HG02884 (cell line): Measurements from ENCODE around the gene UBE2R2.
"Not testable (repeated sequence)": the region's sequence is repeated elsewhere in the genome, so short reads cannot be mapped to it uniquely, and the experiment has no call there.

Experiments used
- ATAC-seq: cut with Tn5 transposase; IDR thresholded peaks from one replicate; pipeline ENCODE4 v1.9.1; 2021; ENCODE audit warnings: mild to moderate bottlenecking, moderate library complexity; ENCODE audit not compliant: unreplicated experiment

UBE2R2 gene

GRCh38 chr9:33798545-33798944 lies 18.4 kb upstream of the UBE2R2 start:
- ATAC-seq = no peak

- ATAC-seq = no peak
Measured at GRCh38 chr9:33799928-33800704, 16.8 kb upstream of the UBE2R2 start.

GRCh38 chr9:33800886-33801285 lies 16.1 kb upstream of the UBE2R2 start:
- no peak for ATAC-seq

GRCh38 chr9:33801943-33802500 lies 14.9 kb upstream of the UBE2R2 start:
- ATAC-seq = not testable (repeated sequence)

GRCh38 chr9:33804196-33804595 lies 12.8 kb upstream of the UBE2R2 start:
- not testable (repeated sequence) for ATAC-seq

- ATAC-seq = not testable (repeated sequence)
Measured at GRCh38 chr9:33807156-33807555, 9.8 kb upstream of the UBE2R2 start.

GRCh38 chr9:33808979-33809322 lies 8.0 kb upstream of the UBE2R2 start:
- ATAC-seq = not testable (repeated sequence)

- no peak for ATAC-seq
Measured at GRCh38 chr9:33809506-33809905, 7.5 kb upstream of the UBE2R2 start.

- no peak for ATAC-seq
Measured at GRCh38 chr9:33813712-33814641, 3.0 kb upstream of the UBE2R2 start.

- no peak for ATAC-seq
Measured at GRCh38 chr9:33815781-33816180, 1.2 kb upstream of the UBE2R2 start.

- peak; percentile 15 for ATAC-seq
Measured at GRCh38 chr9:33817327-33818166, 587 bp downstream of the UBE2R2 start.

- ATAC-seq = peak; percentile 8
Measured at GRCh38 chr9:33818167-33818846, 1.3 kb downstream of the UBE2R2 start.

- no peak for ATAC-seq
Measured at GRCh38 chr9:33818847-33819500, 2.0 kb downstream of the UBE2R2 start.

- no peak for ATAC-seq
Measured at GRCh38 chr9:33820231-33820745, 3.3 kb downstream of the UBE2R2 start.

- no peak for ATAC-seq
Measured at GRCh38 chr9:33823801-33824200, 6.8 kb downstream of the UBE2R2 start.

- not testable (repeated sequence) for ATAC-seq
Measured at GRCh38 chr9:33827285-33827684, 10.3 kb downstream of the UBE2R2 start.

- not testable (repeated sequence) for ATAC-seq
Measured at GRCh38 chr9:33829641-33830230, 12.8 kb downstream of the UBE2R2 start.

GRCh38 chr9:33835625-33836260 lies 18.8 kb downstream of the UBE2R2 start:
- no peak for ATAC-seq
